Mesothelial cell of epicardium (in vitro differentiated cells): ENCODE results near the gene TMEM198. TPM values are rescaled to one million over a fixed set of nuclear protein-coding genes. Genes with fewer than 3 reads are reported as not detected.

ENCODE experiments used
- DNase-seq, 2 experiments: peaks; one replicate each; pipeline ENCODE4 v3.0.0; 2021; ENCODE audit warnings: low spot score in 2 of 2; ENCODE audit not compliant: unreplicated experiment in 2 of 2
- H3K27ac Mint-ChIP-seq: 2 replicates; pipeline ENCODE4 v1.8.0; 2021; ENCODE audit warnings: mixed read lengths
- H3K27me3 Mint-ChIP-seq: 2 replicates; pipeline ENCODE4 v1.8.0; 2021; ENCODE audit warnings: low read depth, mixed read lengths
- H3K36me3 Mint-ChIP-seq: 2 replicates; pipeline ENCODE4 v1.8.0; 2021; ENCODE audit warnings: mixed read lengths
- H3K4me1 Mint-ChIP-seq: 2 replicates; pipeline ENCODE4 v1.8.0; 2021; ENCODE audit warnings: mixed read lengths
- H3K4me3 Mint-ChIP-seq: 2 replicates; pipeline ENCODE4 v1.8.0; 2021; ENCODE audit warnings: mild to moderate bottlenecking, moderate library complexity, mixed read lengths
- H3K9me3 Mint-ChIP-seq: 2 replicates; pipeline ENCODE4 v1.8.0; 2021; ENCODE audit warnings: mixed read lengths
- total RNA-seq: library from RNA; stranded (reverse); gene quantifications from 3 replicates; pipeline ENCODE4 v1.2.1, GENCODE V29; 2021
- TF ChIP-seq, protein P1 (sequence below): fragments of 200-600 bp; sonication (generic); IDR thresholded peaks from one replicate; pipeline ENCODE4 v1.5.0; 2021; ENCODE audit warnings: antibody characterized with exemption; ENCODE audit not compliant: unreplicated experiment

Gene TMEM198
- total RNA-seq, 1 donor from 2014 or later = 4.0 TPM

DNA sequence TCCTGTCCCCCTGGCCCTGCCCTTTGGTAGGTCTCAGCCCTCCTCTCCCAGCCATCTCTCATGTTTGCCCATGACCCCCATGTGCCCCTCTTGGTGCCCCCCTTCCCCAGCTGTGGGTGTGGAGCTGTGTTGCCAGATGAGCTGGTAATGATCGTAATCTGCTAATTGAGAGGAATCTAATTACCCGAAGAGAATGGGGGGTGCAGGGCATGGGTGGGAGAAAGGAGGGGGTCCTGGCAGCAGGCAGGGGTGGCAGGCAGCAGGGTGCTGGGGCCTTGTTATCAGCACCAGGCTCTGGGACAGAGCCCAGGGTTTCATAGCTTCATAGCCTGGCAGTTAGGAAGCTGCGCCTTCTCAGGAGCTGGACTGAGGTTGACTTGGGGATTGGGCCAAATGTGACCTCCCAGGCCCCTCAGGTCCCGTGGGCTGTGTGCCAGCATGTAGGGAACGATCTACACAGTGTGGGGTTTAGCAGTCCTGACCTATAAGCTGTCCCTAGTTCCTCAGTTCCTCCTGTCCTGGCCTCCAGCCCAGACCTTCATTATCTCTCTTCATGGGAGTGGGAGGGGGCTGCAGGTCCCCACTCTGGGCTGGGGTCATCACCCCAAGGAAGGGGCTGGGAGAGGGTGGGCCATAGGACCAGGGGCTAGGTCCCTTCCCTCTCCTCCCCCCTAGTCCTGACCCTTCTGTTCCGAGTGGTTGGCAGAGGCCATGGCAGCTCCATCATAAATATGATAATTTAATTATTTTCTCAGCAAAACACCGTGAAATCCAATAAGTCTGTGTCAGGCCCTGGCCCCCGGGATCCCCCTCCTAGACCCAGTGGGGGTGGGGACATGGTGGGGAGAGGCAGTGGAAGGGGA lies 36.0 kb upstream of the TMEM198 start:
- TF ChIP-seq, protein P1, sequence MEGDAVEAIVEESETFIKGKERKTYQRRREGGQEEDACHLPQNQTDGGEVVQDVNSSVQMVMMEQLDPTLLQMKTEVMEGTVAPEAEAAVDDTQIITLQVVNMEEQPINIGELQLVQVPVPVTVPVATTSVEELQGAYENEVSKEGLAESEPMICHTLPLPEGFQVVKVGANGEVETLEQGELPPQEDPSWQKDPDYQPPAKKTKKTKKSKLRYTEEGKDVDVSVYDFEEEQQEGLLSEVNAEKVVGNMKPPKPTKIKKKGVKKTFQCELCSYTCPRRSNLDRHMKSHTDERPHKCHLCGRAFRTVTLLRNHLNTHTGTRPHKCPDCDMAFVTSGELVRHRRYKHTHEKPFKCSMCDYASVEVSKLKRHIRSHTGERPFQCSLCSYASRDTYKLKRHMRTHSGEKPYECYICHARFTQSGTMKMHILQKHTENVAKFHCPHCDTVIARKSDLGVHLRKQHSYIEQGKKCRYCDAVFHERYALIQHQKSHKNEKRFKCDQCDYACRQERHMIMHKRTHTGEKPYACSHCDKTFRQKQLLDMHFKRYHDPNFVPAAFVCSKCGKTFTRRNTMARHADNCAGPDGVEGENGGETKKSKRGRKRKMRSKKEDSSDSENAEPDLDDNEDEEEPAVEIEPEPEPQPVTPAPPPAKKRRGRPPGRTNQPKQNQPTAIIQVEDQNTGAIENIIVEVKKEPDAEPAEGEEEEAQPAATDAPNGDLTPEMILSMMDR = no peak
- Mint-ChIP-seq H3K4me3 (no peak overlapping the region), H3K27me3 (peaks cover 31% of the 10 kb centered on the region), H3K4me1 (peaks cover 33% of the 10 kb centered on the region), H3K36me3 (peaks cover 14% of the 10 kb centered on the region), H3K27ac (no peak overlapping the region), H3K9me3 (no peaks in the 10 kb centered on the region)
- no peak for DNase-seq

DNA sequence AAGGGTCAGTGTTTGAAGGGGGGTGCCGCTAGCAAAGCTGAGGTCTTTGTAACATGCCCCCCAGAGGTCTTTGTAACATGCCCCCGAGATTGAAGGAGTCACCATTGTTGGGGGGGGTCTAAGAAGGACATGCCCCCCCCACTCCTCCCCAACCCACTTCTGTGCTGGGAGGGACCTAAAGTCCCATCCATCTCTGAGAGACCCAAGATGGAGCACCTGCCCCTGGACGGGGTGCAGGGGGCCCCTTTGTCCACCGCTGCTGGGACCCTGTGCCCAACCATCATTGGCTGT lies 35.4 kb upstream of the TMEM198 start:
- H3K27me3 Mint-ChIP-seq = peaks cover 36% of the 10 kb centered on the region
- DNase-seq = no peak
- H3K9me3 Mint-ChIP-seq = no peaks in the 10 kb centered on the region
- no peak overlapping the region for H3K4me3 Mint-ChIP-seq
- peaks cover 38% of the 10 kb centered on the region for H3K4me1 Mint-ChIP-seq
- H3K36me3 Mint-ChIP-seq = peaks cover 14% of the 10 kb centered on the region
- no peak overlapping the region for H3K27ac Mint-ChIP-seq
- TF ChIP-seq, protein P1 = no peak

DNA sequence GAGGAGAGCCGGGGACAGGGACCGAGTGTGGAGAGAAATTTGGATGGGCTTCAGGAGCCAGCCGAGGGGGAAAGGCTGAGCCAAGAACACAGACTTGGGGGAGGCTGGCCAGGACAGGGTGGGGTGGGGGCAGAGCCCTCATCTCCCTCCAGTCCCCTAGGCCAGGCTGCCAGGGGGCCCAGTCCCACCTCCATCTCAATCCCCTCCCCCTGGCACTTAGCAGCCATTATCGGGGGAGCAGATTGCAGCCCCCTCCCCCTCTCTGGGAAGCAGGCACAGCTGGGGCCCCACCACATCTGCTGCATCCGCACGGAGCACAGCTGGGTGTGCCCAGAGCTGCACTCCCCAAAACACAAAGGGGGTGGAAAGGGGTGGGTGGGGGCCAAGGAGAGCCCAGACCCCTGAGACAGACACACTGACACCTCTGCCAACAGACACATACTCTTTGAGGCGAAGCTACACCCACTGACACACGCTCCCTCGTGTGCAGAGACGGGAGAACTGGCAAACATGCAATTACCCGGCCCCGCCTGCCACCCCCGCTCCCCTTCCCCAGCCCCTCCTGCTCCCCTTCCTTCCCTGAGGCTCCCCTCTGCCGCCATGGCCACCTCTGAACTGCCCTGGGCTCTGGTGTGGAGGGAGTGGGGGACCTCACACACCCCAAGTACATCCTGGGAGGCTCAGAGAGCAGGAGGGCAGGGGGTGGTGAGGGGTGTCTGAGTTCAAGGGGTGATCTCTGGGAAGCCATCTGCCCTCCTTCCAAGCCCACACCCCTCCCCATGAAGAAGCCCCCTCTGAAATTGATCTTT lies 34.7 kb upstream of the TMEM198 start:
- no peak overlapping the region for H3K27ac Mint-ChIP-seq
- peaks cover 13% of the 10 kb centered on the region for H3K36me3 Mint-ChIP-seq
- TF ChIP-seq, protein P1 = no peak
- no peak for DNase-seq
- no peaks in the 10 kb centered on the region for H3K9me3 Mint-ChIP-seq
- peaks cover 44% of the 10 kb centered on the region for H3K27me3 Mint-ChIP-seq
- H3K4me1 Mint-ChIP-seq = peaks cover 46% of the 10 kb centered on the region
- H3K4me3 Mint-ChIP-seq = peak overlapping the region; percentile 55

DNA sequence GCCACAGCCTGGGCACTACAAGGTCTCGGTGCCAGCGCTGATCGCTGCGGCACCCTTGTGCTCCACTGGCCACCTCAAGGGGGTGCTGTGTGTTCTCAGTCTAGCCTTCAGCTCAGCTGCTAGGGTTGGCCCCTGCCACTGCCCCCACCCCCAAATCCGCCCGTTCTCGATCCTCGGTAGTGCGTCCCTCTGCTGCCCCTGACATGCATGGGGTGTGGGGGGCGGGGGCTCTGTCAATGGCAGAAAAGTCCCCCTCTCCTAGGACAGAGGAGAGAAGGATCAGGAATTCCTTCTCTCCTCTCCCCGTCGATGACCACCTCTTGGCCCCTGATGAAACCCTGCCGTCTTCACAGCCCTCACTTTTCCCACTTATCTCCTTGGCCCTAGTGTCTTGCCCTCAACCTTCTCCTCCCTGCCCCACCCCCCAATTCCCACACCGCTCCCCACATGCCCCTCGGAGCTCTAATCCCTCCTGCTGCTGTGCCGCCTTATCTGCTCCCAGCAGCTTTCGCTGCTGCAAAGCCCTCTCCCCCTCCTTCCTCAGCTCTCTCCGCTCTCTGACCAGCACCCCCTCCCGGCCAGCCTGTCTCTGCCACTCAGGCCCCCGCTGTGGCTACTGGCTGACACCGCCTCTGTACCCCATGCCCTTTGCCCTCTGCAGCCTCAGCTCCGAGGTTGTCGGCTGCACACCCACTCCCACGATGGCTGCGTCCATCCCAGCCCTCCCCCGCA lies 33.9 kb upstream of the TMEM198 start:
- peaks cover 49% of the 10 kb centered on the region for H3K4me1 Mint-ChIP-seq
- TF ChIP-seq, protein P1 = peak; percentile 23
- H3K27ac Mint-ChIP-seq = peak overlapping the region; percentile 41
- peaks cover 5% of the 10 kb centered on the region for H3K36me3 Mint-ChIP-seq
- no peaks in the 10 kb centered on the region for H3K9me3 Mint-ChIP-seq
- DNase-seq = peak in 1 of 2 experiments; percentile 67
- peaks cover 49% of the 10 kb centered on the region for H3K27me3 Mint-ChIP-seq
- peak overlapping the region; percentile 55 for H3K4me3 Mint-ChIP-seq

DNA sequence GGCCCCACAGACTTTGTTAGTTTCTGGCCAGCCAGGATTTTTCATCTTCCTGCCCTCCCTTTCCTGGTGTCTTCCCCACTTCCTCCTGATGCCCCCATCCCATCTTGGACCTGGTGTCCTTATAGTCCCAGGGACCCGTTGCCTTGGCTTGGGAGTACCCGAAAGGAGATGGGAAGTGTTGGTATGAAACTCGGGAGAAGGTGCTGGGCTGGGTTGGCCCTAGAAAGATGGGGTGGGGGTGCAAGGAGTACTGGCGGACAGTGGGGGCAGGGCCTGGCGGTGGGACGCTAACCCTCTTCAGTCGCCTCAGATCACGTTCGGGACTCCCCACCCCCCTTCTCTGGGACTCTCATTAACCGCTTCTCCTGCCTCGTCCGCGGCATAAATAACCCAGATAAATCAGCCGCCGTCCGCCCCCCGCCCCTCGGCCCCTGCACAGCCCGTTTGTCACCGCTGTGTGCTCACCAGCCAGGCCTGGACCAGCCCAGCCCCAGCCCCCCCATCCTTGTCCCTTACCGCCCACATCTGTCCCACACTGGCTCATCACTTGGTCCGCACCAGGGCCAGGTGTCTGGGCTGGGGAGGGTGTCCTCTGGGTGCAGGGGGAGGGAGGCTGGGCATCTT lies 33.2 kb upstream of the TMEM198 start:
- Mint-ChIP-seq H3K36me3 (peaks cover 3% of the 10 kb centered on the region), H3K27ac (peak overlapping the region; percentile 41), H3K27me3 (peaks cover 56% of the 10 kb centered on the region), H3K9me3 (no peaks in the 10 kb centered on the region), H3K4me3 (peak overlapping the region; percentile 55), H3K4me1 (peaks cover 49% of the 10 kb centered on the region)
- DNase-seq = no peak
- TF ChIP-seq, protein P1 = no peak
